HG03135 (cell line): ENCODE measurements around the gene B3GNT5.

ENCODE experiments used
- ATAC-seq: cut with Tn5 transposase; IDR thresholded peaks from one replicate; pipeline ENCODE4 v1.9.1; 2021; ENCODE audit warnings: mild to moderate bottlenecking, moderate library complexity; ENCODE audit not compliant: unreplicated experiment

Gene B3GNT5

GRCh38 chr3:183252973-183253527 lies at the start of gene B3GNT5:
TSS of gene B3GNT5 (plus strand) at chr3:183253253. CDS start at chr3:183269799, 16,546 bp downstream.
- ATAC-seq, result no peak

GRCh38 chr3:183203670-183204069 lies 49.4 kb upstream of the B3GNT5 start:
- ATAC-seq, result no peak

GRCh38 chr3:183208260-183208659 lies 44.8 kb upstream of the B3GNT5 start:
- no peak for ATAC-seq

DNA sequence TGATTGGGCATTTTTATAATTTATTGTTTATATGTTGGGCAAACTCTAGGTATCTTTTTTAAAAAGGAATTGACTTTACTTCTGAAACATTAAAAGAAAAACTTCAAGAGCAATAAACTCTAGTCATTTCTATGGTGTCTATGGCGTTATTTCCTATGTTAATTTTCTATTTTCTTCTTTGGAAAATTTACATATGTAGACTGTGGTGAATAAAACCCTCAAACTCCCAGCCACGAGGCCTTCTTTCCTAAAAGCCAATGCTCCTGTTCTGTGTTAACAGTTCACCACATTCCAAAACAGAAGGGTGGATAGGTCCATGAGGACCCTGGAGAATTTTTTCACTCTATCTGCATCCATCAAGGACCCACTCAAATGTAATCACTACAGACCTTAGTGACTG lies 44.3 kb upstream of the B3GNT5 start:
- no peak for ATAC-seq

DNA sequence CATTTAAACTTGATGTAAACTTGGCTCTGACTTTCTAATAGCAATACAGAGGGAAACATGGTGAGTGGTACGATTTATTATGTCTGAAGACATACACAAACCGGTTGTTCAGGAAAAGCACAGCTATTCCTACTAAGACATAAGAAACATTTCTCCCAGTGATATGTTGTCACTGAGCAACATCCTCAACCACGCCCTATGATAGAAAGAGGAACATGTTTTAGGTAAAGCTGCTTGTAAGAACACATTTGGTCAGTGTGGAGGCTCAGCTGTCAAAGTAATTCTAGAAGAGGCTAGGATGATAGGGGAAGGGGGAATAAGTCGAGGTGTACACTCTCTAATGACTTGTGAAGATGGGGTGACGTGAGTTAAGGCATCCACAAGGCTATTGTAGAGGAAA lies 42.7 kb upstream of the B3GNT5 start:
- ATAC-seq, result no peak

- ATAC-seq, result no peak
Measured at GRCh38 chr3:183210862-183211341, 42.2 kb upstream of the B3GNT5 start.

- ATAC-seq, result no peak
Measured at GRCh38 chr3:183211352-183211751, 41.7 kb upstream of the B3GNT5 start.

GRCh38 chr3:183212096-183212495 lies 41.0 kb upstream of the B3GNT5 start:
- ATAC-seq, result no peak

DNA sequence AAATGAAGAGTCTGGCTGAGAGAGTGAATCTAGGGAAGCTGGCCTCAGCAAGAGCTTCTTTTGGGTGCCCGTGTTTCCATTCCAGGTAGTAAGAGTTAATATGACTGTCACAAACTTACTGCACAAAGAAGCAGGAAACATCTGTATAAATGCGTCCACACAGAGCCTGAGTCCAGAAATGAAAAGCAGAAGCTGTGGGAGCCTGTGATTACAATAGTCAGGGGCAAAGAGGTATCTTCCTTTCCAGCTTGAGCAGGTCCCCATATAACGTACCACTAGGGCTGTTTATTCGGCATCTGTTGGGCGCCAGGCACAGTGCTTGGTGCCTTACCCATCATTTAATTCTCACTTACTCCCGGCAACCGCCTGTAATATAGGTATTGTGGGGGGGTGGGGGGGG lies 40.5 kb upstream of the B3GNT5 start:
- ATAC-seq, result no peak

DNA sequence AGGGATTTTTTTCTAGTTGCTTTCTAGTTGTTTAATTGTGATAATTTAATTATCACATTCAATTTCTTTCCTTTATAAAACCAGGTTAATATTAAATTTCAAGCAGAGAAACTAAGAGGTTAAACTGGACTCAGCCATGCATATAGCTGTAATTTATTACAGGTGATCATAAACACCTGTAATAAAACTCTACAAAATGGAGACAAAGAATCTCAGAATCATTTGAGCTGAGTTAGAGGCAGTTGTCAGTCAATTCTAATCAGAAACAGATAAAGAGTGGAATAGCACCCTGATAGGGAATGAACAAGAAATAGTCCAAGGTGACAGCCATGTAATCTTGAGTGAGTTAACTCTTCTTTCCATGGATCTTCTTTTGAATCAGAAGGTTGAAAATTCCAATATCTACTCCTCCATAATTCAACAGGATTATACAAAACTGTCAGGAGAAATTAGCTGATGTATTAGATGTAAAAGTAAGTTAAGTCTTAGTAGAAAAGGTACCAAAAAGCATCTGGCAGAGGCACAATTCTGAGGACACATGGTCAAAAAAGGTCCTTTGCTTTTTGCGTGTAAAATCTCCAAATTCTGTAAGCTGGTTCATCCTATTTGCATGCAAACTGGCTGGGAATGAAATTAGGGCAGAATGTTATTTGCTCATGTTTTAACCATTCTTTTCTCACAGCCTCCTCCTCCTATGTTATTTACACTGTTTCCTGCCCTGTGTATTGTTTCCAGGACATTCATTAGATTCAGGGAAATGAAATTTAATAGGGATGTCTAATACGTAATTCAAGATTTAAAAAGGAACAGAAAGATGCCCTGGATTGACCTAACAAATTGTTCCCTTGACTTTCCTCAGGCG lies 39.4 kb upstream of the B3GNT5 start:
- no peak for ATAC-seq

DNA sequence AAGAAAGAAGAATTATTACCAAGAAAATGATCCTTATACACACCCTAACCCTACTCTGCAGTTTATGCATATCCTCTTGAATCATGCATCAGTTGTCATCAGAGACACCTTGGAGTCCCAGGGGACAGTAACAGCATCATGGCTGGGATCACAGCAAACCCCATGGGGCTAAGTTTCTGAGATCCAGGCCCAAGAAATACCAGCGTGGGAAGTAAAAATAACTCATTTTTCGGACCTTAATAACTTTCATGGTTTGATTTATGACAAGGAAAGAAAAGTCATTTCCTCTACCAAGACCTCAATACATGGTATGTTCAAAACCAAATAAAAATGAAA lies 38.8 kb upstream of the B3GNT5 start:
- no peak for ATAC-seq

DNA sequence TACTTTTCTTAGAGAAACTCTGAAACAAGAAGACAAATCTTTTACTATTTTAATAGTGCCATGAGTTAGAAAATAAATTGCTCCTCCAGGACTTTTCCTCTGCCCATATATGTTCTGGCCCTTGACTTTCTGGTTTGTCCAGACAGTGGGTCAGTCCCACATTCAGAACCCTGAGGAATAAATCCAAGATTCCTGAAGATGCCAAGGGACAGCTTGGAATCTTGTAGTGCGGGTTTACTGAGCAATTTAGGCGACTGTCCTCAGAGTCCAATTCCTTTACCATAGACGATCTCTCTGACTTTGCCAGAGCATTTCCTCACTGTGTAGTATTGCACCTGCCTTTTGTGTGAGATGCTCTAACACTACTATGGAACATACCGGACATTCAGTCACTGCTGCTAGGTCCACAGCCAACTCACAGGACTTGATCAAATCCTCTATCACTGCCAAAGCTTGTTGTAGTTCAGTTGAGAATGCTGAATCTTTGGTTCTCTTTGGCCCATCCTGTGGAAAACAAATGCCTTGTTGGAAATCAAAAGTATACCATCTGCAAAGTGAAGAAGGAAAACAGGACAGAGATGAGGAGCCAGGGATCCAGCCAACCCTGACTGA lies 37.4 kb upstream of the B3GNT5 start:
- ATAC-seq, result no peak

- no peak for ATAC-seq
Measured at GRCh38 chr3:183217548-183218332, 35.3 kb upstream of the B3GNT5 start.

GRCh38 chr3:183218826-183219225 lies 34.2 kb upstream of the B3GNT5 start:
- ATAC-seq, result no peak

DNA sequence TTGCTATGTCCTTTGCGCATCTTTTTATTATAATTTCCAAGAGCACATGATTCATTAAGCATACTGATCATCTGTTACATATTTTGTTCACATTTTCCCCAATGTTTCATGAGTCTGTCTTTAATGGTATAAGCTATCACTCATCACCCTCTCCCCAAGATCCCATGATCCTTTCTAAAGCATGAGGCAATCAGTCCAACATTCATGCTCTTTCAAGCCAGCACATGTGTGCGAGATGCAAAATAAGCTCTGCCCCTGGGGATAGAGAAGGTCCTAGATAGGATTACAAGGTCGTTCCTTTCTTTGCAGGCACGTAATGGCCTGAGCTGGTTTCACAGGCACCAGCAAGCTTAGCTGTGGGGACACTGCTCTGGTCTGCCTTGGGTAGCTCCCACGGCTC lies 32.2 kb upstream of the B3GNT5 start:
- ATAC-seq, result no peak

GRCh38 chr3:183222631-183223235 lies 30.3 kb upstream of the B3GNT5 start:
- ATAC-seq, result no peak

GRCh38 chr3:183224180-183224970 lies 28.7 kb upstream of the B3GNT5 start:
- ATAC-seq, result no peak

DNA sequence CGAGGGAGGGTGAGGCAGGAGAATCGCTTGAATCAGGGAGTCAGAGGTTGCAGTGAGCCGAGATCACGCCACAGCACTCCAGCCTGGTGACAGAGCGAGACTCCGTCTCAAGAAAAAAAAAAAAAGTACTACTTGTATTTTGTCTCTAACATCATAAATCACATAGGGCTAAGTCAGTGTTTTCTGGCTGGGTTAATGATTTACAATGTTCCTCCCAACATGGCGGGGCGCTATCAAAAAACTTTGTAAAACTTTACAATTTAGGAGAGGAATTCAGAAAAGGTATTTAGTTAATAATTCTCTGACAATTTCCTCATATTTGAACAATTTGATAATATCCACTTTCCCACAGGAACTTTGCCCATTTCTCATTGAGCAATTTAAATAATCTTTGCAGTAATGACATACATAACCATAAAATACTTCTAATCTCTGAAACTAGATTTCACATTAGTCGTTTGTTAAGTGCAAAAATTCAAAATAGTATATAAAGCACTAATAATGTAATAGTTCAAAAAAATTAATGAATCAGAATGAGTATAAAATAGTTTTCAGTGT lies 26.6 kb upstream of the B3GNT5 start:
- ATAC-seq, result no peak

DNA sequence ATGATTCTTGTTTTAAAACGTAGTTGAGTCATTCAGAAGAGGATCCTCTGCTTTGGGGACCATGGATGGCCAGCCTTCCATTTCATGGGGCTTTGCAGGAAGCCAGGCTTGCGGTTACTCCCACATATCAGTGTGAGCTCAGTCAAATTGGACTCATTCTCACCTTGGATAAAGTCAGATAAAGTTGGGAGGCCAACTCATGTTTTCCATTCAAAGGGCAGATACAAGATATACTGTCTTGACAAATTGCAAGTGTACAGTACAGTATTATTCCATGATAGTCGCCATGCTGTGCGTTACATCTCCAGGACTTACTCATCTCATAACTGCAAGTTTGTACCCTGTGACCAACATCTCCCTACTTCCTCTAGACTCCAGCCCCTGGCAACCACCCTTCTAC lies 25.5 kb upstream of the B3GNT5 start:
- no peak for ATAC-seq

DNA sequence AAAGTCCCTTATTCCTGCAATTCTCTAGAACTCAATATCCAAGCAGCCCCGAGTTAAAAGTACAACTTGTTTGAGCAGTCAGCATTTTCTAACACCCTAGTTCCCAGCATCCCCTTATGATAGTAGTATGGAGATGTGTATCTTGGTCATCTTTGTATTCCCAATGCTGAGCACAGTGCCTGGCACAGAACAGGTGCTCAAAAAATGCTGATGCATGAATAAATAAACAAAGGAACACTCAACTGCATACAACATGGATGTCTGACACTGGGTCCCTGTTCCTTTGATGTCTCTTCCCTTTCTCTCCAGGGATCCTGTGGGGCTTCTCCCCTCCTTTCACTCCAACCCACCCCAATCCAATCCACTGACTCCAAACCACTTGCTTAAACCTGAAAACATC lies 23.9 kb upstream of the B3GNT5 start:
- no peak for ATAC-seq
